RWPE1 (cell line): ENCODE measurements around the gene TSEN2.

Experiments
- CTCF ChIA-PET: fragments of 350-600 bp; sonication (Branson Sonifier 250); formaldehyde crosslinking; extraction: SDS; loops from one replicate; lab custom pipeline; 2021; lab: Yijun Ruan, JAX
- POLR2A ChIA-PET: fragments of 400-600 bp; formaldehyde crosslinking; extraction: SDS; loops from one replicate; lab custom pipeline; 2020; ENCODE audit warnings: antibody characterized with exemption; ENCODE audit not compliant: low non-redundant PET; lab: Yijun Ruan, JAX
- DNase-seq: peaks from one replicate; pipeline ENCODE4 v3.0.0; 2012; ENCODE audit warnings: low spot score
- H3K27ac ChIP-seq: fragments of 450-650 bp; 2 replicates; pipeline ENCODE4 v1.5.1; 2017
- CTCF ChIP-seq: fragments of 450-650 bp; conservative IDR thresholded peaks from 2 replicates; pipeline ENCODE4 v1.5.1; 2017; ENCODE audit warnings: low read depth, mild to moderate bottlenecking

TSEN2 gene

GRCh38 chr3:12460127-12460526, 24.2 kb upstream of the TSEN2 start:
- CTCF ChIA-PET = no interaction called here
- no peak for TF ChIP-seq CTCF
- H3K27ac ChIP-seq = no peak overlapping the region
- no peak for DNase-seq
- POLR2A ChIA-PET = no interaction called here

GRCh38 chr3:12461097-12461649, 23.1 kb upstream of the TSEN2 start:
- TF ChIP-seq CTCF = no peak
- ChIA-PET CTCF (interaction anchor here (0.5 kb wide), 1 partner anchor 18 kb away, joined by 4 read pairs; no protein-coding TSS in a partner anchor), POLR2A (no interaction called here)
- no peak overlapping the region for H3K27ac ChIP-seq
- no peak for DNase-seq

GRCh38 chr3:12462159-12462947, 21.9 kb upstream of the TSEN2 start:
- DNase-seq = no peak
- no peak for TF ChIP-seq CTCF
- CTCF ChIA-PET = no interaction called here
- POLR2A ChIA-PET = no interaction called here
- no peak overlapping the region for H3K27ac ChIP-seq

- no peak overlapping the region for H3K27ac ChIP-seq
- POLR2A ChIA-PET = no interaction called here
- no peak for TF ChIP-seq CTCF
- CTCF ChIA-PET = no interaction called here
- no peak for DNase-seq
Measured at GRCh38 chr3:12463686-12464085, 20.6 kb upstream of the TSEN2 start.

GRCh38 chr3:12464181-12464580, 20.1 kb upstream of the TSEN2 start:
- no peak overlapping the region for H3K27ac ChIP-seq
- no peak for DNase-seq
- no peak for TF ChIP-seq CTCF
- ChIA-PET POLR2A (no interaction called here), CTCF (no interaction called here)

- no peak for DNase-seq
- no peak for TF ChIP-seq CTCF
- POLR2A ChIA-PET = no interaction called here
- no peak overlapping the region for H3K27ac ChIP-seq
- CTCF ChIA-PET = interaction anchor here (0.7 kb wide), 1 partner anchor 64 kb away, joined by 7 read pairs; no protein-coding TSS in a partner anchor
Measured at GRCh38 chr3:12465151-12465835, 19.0 kb upstream of the TSEN2 start.
